Suprapubic skin (tissue), 4 donors: ENCODE data around the gene SLC5A4.

ENCODE experiments used
- CTCF ChIP-seq, 2 donors: fragments of 200-600 bp in 1 of 2; fragments of 450-650 bp in 1 of 2; sonication (generic) in 1 of 2; IDR thresholded peaks; one replicate each; pipeline ENCODE4 v1.5.1; 2016 to 2019; ENCODE audit warnings: antibody characterized with exemption in 2 of 2, mild to moderate bottlenecking in 1 of 2, moderate library complexity in 1 of 2
- POLR2A ChIP-seq, 2 donors: fragments of 450-650 bp; IDR thresholded peaks; one replicate each; pipeline ENCODE4 v1.6.1; 2017; ENCODE audit warnings: antibody characterized with exemption in 2 of 2, mild to moderate bottlenecking in 2 of 2, moderate library complexity in 2 of 2
- POLR2AphosphoS5 ChIP-seq, 3 donors: sonication (generic); formaldehyde crosslinking; IDR thresholded peaks; one replicate each; pipeline ENCODE4 v1.6.1; 2017; ENCODE audit warnings: antibody characterized with exemption in 3 of 3

- TF ChIP-seq CTCF (IDR thresholded peaks at IDR 0.05) (no peak), POLR2AphosphoS5 (IDR thresholded peaks at IDR 0.05) (no peak), POLR2A (IDR thresholded peaks at IDR 0.05) (no peak)
These were observed 79.2 kb downstream of the SLC5A4 start for GRCh38 chr22:32175683-32176644.
